Type B pancreatic cell (in vitro differentiated cells): Measurements from ENCODE around the gene CAND2. TPM values are rescaled to one million over a fixed set of nuclear protein-coding genes. Genes with fewer than 3 reads are reported as not detected.
A peak's percentile ranks its signal among the peaks of the same experiment; 100 is the strongest.

Experiments
- DNase-seq: peaks from one replicate; pipeline ENCODE4 v3.0.0; 2021; ENCODE audit warnings: mixed read lengths; ENCODE audit not compliant: unreplicated experiment; ENCODE audit errors: extremely low spot score
- H3K27ac Mint-ChIP-seq: 2 replicates; pipeline ENCODE4 v1.8.0; 2021; ENCODE audit warnings: mild to moderate bottlenecking, mixed read lengths
- H3K27me3 Mint-ChIP-seq: 2 replicates; pipeline ENCODE4 v1.8.0; 2021; ENCODE audit warnings: mixed read lengths
- H3K36me3 Mint-ChIP-seq: 2 replicates; pipeline ENCODE4 v1.8.0; 2021; ENCODE audit warnings: mixed read lengths
- H3K4me1 Mint-ChIP-seq: one replicate; pipeline ENCODE4 v1.8.0; 2021; ENCODE audit warnings: mixed read lengths; ENCODE audit not compliant: unreplicated experiment
- H3K4me3 Mint-ChIP-seq: 2 replicates; pipeline ENCODE4 v1.8.0; 2021; ENCODE audit warnings: mild to moderate bottlenecking, mixed read lengths
- H3K9me3 Mint-ChIP-seq: 2 replicates; pipeline ENCODE4 v1.8.0; 2021; ENCODE audit warnings: mixed read lengths
- CTCF ChIP-seq: fragments of 200-600 bp; sonication (generic); conservative IDR thresholded peaks from 2 replicates; pipeline ENCODE4 v1.5.0; 2021; ENCODE audit warnings: antibody characterized with exemption, mild to moderate bottlenecking
- total RNA-seq: library from RNA; stranded (reverse); gene quantifications from 2 replicates; pipeline ENCODE4 v1.2.1, GENCODE V29; 2021; ENCODE audit warnings: low replicate concordance

CAND2 gene
- total RNA-seq, 1 donor from 2014 or later = 11.1 TPM

GRCh38 chr3:12803371-12803770 lies 6.9 kb downstream of the CAND2 start:
- peaks cover 7% of the 10 kb centered on the region for H3K36me3 Mint-ChIP-seq
- no peaks in the 10 kb centered on the region for H3K9me3 Mint-ChIP-seq
- H3K4me3 Mint-ChIP-seq = no peak overlapping the region
- peaks cover under 1% of the 10 kb centered on the region for H3K4me1 Mint-ChIP-seq
- TF ChIP-seq CTCF = no peak
- no peaks in the 10 kb centered on the region for H3K27me3 Mint-ChIP-seq
- no peak overlapping the region for H3K27ac Mint-ChIP-seq
- DNase-seq = no peak

GRCh38 chr3:12807066-12807465 lies 10.6 kb downstream of the CAND2 start:
- no peaks in the 10 kb centered on the region for H3K9me3 Mint-ChIP-seq
- no peak overlapping the region for H3K27ac Mint-ChIP-seq
- H3K36me3 Mint-ChIP-seq = peaks cover 4% of the 10 kb centered on the region

GRCh38 chr3:12807601-12808359 lies 11.3 kb downstream of the CAND2 start:
- no peak for TF ChIP-seq CTCF
- no peak overlapping the region for H3K4me3 Mint-ChIP-seq
- DNase-seq = no peak
- H3K27me3 Mint-ChIP-seq = no peaks in the 10 kb centered on the region
- H3K9me3 Mint-ChIP-seq = no peaks in the 10 kb centered on the region
- peaks cover 6% of the 10 kb centered on the region for H3K4me1 Mint-ChIP-seq
- peaks cover 4% of the 10 kb centered on the region for H3K36me3 Mint-ChIP-seq
- H3K27ac Mint-ChIP-seq = no peak overlapping the region

More at GRCh38 chr3:12807066-12807465, 10.6 kb downstream of the CAND2 start:
- peaks cover 6% of the 10 kb centered on the region for H3K4me1 Mint-ChIP-seq
- no peak for TF ChIP-seq CTCF
- no peak for DNase-seq
- H3K27me3 Mint-ChIP-seq = no peaks in the 10 kb centered on the region
- no peak overlapping the region for H3K4me3 Mint-ChIP-seq

GRCh38 chr3:12808587-12808986 lies 12.1 kb downstream of the CAND2 start:
- H3K4me1 Mint-ChIP-seq = peaks cover 6% of the 10 kb centered on the region
- peak overlapping the region; percentile 83 for H3K4me3 Mint-ChIP-seq
- no peaks in the 10 kb centered on the region for H3K27me3 Mint-ChIP-seq
- H3K36me3 Mint-ChIP-seq = peaks cover 4% of the 10 kb centered on the region
- H3K27ac Mint-ChIP-seq = no peak overlapping the region
- no peaks in the 10 kb centered on the region for H3K9me3 Mint-ChIP-seq
- no peak for TF ChIP-seq CTCF
- no peak for DNase-seq

GRCh38 chr3:12809001-12809400 lies 12.5 kb downstream of the CAND2 start:
- no peak for DNase-seq
- no peak for TF ChIP-seq CTCF
- peaks cover 6% of the 10 kb centered on the region for H3K4me1 Mint-ChIP-seq
- peaks cover 4% of the 10 kb centered on the region for H3K36me3 Mint-ChIP-seq
- peak overlapping the region; percentile 83 for H3K4me3 Mint-ChIP-seq
- H3K27me3 Mint-ChIP-seq = no peaks in the 10 kb centered on the region
- no peaks in the 10 kb centered on the region for H3K9me3 Mint-ChIP-seq
- H3K27ac Mint-ChIP-seq = peak overlapping the region; percentile 23
